ENCODE data around the gene MCC.
"Not testable (repeated sequence)": the region's sequence is repeated elsewhere in the genome, so short reads cannot be mapped to it uniquely, and the experiment has no call there.

The MCC gene

GRCh38 chr5:113425909-113426308 lies 62.3 kb downstream of the MCC start:
- no peak for DNase-seq (ENCODE audit: low read depth in 2 of 2)

GRCh38 chr5:113421693-113422092 lies 66.6 kb downstream of the MCC start:
- no peak for DNase-seq (ENCODE audit: low read depth in 2 of 2)

- DNase-seq (ENCODE audit: low read depth in 2 of 2), result no peak
Observed at GRCh38 chr5:113405530-113405929, 82.7 kb downstream of the MCC start.

- DNase-seq (ENCODE audit: low read depth in 2 of 2), result no peak
Observed at GRCh38 chr5:113404269-113404668, 84.0 kb downstream of the MCC start.

- DNase-seq (ENCODE audit: low read depth in 2 of 2), result not testable (repeated sequence)
Observed at GRCh38 chr5:113397986-113398385, 90.3 kb downstream of the MCC start.

DNA sequence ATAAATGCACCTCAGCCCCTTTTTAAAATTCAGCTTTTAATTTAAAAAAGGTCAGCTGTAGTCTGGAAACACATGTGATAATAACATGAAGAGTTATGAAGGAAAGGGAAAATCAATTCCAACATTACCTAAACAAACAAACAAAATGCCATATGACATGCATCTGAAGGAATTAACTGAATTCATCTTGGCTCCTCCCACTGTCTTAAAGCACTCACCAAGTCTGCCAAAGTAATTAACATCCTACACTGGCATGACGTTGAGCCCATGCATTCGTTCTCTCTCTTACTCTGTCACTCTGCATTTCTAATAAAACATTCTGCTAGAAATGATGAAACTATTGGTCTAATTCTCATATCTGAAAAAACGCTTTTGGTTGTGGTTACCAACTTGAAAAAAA lies 91.2 kb downstream of the MCC start:
- no peak for DNase-seq (ENCODE audit: low read depth in 2 of 2)

DNA sequence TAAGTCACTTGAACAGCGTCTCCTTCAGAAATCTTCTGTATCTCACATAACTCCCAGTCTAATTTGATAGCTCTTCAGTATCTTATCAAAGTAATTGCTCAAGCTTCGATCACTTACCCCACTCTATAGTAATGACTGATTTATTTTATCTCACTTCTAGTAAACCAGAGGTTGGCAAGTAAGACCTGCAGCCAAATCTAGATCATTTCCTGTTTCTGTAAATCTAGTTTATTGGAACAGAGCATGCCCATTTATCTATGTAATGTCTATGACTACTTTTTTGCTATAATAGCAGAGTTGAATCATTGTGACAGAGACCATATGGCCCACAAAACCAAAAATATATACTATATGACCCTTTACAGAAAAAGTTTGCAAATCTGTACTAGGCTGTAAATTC lies 93.6 kb downstream of the MCC start:
- no peak for DNase-seq (ENCODE audit: low read depth in 2 of 2)

DNA sequence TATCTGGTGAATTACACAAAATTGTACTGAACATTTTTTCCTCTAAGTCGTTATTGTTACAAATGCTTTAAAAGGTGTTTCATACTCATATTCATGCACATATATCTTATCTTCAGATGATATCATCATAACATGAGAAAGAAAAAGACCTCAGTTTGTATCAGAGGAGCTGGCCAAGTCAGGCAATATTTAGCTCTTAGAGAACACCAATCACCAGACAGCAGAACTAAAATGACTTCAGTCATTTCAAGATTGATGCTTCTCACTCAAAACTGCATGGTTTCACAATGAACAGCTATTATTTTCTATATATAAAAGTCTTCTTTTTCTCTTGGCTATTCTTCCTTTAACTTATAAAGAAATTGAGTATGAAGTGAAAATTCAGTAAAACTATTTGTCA lies 98.0 kb downstream of the MCC start:
- DNase-seq (ENCODE audit: low read depth in 2 of 2), result no peak

DNA sequence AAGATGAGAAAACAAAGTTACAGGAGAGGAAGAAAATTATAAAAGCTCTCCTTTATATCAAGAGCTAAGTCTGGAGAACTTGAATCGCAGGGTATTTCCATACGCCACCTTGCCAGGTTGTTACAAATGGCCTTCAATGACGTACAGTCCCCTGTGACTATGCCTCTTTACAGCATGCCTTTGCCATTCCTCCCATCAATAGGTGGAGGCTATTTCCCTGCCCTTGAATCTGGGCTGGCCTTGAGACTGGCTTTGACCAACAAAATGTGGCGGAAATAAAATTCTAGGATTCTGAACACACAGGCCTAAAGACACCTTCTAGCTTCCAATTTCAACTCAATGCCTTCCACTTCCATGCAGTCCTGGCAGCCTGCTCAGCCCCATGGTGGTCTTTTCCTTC lies 99.1 kb downstream of the MCC start:
- no peak for DNase-seq (ENCODE audit: low read depth in 2 of 2)

GRCh38 chr5:113387844-113388243 lies 100.4 kb downstream of the MCC start:
- DNase-seq (ENCODE audit: low read depth in 2 of 2), result no peak

DNA sequence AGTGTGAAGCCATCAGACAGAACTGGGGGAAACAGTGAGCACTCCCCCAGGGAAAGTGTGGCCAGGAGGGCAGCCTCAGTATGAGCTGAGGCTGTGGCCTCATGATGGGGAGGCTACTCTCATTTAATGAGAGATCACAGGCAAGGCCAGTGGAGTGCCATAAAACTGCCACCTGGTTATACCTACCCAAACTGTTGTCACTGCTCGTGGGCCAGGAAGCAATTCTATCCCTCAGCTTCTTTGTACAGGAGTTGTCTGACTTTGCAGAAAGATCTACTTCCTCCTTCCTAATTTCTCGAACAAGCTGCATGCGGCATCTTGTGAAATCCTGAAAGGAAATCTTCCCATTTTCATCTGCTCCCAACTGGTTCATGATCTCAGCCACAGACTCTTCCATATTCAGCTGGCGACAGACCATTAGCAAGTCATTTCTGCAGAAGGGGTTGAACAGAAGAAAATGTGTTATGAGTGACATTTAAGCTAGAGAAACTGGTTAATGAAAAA lies 103.4 kb downstream of the MCC start:
- no peak for DNase-seq (ENCODE audit: low read depth in 2 of 2)

DNA sequence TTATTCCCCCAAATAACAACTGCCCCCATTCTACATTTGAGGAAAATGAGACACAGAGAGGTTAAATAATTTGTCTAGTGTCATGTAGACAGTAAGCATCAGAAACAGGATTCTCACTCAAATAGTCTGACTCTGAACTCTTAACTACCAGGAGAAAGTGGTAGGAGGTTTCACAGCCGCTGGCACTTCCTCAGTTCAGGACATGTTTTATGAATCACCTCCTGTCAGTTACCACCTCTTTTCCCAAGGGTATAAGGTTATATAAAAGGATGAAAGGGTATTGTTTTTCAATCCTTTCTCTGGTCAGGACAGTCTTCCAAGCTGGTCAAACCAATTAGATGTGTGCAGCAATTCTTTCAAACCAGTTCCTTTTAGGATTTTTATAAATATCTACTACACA lies 105.5 kb downstream of the MCC start:
- no peak for DNase-seq (ENCODE audit: low read depth in 2 of 2)

DNA sequence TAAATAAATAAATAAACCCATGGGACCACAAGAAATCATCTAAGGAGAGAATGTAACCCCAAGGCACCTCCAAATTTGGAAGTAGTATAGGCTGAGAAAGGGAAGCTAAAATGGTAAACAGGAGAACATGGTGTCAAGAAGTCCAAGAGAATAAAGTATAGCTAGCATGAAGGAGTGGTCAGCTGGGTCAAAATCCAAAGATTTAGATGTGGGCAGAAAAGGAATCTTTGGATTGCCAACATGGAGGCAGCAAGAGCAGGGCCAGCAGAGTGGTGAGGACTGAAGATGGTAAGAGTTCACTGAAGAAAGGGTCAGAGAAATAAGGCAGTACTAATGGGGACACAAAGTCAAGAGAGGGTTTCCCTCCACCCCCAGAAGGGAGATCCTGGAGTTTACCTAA lies 106.5 kb downstream of the MCC start:
- DNase-seq (ENCODE audit: low read depth in 2 of 2), result no peak

- no peak for DNase-seq (ENCODE audit: low read depth in 2 of 2)
Observed at GRCh38 chr5:113380807-113381326, 107.4 kb downstream of the MCC start.

DNA sequence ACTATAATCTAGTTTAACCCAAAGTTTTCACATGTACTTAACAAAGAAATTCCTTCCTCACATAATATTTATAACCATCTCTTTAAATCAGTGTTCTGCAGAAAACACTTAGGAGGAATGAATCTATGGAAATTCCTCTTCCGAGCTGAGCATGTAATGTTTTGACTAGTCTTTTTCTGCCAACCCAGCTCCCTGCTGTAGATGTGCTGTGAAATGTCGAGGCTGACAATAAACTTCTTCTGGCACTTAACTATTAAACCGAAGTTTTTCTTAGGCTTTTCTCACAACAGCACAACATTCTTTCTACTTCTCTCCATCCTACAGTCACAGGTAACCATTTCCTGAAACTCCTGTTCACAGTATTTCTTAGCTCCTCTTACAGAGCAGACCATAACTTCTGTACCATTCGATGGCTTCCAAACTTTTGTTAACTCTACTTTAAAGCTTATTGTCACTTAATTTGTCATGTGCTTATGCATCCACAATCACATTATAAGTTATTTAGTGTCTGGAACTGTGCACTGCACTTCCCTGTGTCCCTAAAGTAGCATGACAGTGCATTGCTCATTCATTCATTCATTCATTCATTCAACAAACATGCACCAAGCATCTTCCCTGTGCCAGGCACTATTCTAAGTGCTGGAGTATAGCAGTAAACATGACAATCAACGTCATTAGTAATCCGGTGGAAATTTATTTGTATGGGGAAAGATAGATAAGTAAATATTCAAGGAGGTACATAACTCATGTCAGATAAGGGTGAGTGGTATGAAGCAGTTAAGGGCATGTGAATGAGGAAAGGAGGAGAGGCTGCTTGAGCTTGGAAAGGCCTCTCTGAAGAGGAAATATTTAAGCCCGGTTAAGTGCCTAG lies 108.1 kb downstream of the MCC start:
- no peak for DNase-seq (ENCODE audit: low read depth in 2 of 2)

GRCh38 chr5:113378959-113379541 lies 109.2 kb downstream of the MCC start:
- peak in 1 of 2 donors; percentile 24 for DNase-seq (ENCODE audit: low read depth in 2 of 2)

- no peak for DNase-seq (ENCODE audit: low read depth in 2 of 2)
Observed at GRCh38 chr5:113378514-113378913, 109.7 kb downstream of the MCC start.

DNA sequence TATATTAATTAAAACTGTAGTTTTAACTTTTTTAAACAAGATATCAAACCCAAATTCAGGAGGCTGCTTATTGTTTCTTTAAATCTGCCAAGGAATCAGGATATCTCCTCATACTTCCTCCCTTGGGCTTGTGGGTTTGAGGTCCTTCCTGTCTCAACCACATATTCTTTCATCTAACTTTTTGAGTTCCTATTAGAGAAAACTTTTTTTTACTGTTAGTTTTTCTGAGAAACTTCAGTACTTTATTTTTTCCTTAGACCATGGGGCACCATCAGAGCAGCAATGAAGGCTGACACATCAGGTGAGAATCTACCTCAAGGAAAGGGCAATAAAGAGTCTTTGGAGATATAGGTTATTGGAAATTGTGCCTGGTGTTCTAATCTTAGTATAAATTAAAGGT lies 110.2 kb downstream of the MCC start:
- DNase-seq (ENCODE audit: low read depth in 2 of 2), result no peak

DNA sequence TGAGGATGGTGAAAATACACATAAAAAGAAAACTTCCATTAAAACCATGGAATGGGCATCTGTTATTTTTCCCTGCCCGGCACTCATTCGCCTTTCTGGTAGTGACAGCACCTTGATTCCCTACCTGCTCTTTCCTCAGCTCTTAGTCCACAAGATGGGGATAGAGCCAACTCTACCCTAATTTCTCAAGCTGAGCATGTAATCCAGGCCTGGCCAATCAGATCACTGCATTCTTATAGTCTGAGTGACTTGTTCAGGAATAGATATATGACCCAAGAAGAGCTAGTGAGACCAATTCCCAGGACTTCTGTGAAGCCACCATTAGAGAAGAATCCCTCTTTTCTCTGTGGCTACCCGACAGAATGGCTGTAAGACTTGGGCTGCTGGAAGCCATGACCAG lies 111.6 kb downstream of the MCC start:
- DNase-seq (ENCODE audit: low read depth in 2 of 2), result no peak

DNA sequence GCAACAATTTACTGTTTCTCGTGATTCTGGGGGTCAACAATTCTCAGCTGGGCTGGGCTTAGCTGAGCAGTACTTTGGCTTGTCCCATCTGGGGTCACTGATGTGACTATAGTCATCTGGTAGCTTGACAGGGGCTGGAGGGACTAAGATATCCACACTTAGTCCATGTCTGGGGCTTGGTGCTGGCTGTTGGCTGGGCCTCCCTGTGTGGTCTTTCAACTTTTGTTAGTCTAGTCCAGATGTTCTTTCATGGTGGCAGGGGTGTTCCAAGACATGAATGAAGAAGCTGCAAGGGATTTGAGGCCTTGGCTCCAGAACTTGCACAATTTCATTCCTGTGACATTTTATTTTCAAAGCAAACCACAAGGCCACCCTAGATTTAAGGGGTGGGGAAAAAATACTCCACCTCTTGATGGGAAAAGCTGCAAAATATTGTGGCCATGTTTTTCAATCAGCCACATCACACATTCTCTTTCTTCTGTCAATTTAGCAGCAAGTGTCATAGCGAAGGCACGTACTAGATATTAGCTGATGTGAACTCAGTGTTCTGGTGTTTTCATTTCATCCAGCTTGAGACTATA lies 112.7 kb downstream of the MCC start:
- no peak for DNase-seq (ENCODE audit: low read depth in 2 of 2)

DNA sequence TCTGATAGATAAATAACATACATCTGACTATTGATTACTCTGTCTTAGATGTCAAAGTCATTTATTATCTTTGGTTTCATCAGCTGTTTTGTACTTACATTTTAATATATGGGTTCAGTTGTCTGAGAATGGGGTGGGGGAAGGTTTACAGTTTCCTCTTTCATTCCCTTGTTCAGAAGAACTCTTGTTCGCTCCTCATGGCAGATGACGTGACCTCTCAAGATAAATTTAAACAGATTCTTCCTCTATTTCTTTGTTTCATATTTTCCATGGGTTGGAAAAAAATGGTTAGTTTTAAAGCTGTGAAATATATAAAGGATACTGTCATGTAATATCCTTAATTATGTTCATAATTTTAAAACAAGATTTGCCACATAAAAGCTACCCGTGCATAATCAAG lies 114.8 kb downstream of the MCC start:
- DNase-seq (ENCODE audit: low read depth in 2 of 2), result no peak

DNA sequence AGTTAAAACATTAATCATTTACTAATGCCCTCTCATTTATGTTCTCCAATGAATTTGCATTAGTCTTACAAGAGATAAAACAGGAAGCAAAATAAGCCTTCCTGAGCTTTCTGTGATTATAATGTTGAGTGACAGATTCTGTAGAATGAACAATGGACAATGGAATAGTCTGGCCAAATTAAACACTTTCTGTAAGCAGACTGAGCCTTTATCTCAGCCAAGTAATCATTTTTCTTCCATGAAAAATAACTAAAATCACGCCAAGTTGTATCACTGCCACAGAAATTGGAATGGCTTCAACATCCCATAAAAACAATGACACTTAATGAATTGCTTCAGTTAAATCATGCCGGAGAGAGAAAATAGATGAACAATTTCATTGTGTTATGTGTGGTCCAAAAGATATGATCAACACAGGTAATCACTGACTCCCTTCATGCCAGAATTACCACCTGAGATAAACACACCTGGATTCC lies 116.5 kb downstream of the MCC start:
- DNase-seq (ENCODE audit: low read depth in 2 of 2), result no peak

DNA sequence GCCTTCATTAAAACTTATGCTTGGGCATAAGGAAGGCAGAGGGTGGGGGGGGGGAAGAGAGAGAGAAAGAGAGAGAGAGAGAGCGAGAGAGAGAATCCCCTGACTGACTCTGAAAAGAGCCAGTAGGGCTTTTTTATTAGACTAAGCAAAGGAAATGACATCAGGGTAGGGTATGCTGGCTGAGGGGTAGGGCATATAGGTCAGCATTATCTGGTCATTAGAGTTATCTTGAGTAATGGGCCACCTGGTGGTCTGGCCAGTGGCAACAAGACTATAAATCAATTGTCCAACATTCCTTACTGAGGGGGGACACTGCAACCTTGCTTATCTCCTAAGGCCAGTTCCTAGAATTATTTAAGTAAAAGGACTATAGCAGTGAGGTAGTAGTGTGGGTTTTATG lies 120.7 kb downstream of the MCC start:
- DNase-seq (ENCODE audit: low read depth in 2 of 2), result no peak
